ENCODE measurements around the gene PEX5.

DNA sequence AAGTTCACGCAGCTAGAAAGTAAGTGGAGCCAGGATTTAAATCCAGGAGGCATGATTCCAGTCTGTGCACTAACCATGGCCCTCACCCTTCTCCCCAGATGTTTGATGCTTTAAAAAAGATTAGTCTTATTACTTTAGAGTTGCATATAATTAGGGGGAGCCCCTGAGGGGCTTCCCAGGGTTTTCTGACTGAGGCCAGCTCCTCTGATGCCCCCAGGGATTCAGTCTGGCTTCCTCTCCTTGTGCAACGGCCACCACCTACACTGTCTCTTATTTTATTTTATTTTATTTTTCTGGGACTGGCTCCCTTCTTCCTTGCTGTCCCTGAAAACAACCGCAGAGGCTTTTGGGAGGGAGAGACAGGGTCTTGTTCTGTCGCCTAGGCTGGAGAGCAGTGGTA lies 36.7 kb upstream of the PEX5 start:
- TF ChIP-seq POLR2A (IDR thresholded peaks at IDR 0.05), result no peak
- TF ChIP-seq, protein P1, sequence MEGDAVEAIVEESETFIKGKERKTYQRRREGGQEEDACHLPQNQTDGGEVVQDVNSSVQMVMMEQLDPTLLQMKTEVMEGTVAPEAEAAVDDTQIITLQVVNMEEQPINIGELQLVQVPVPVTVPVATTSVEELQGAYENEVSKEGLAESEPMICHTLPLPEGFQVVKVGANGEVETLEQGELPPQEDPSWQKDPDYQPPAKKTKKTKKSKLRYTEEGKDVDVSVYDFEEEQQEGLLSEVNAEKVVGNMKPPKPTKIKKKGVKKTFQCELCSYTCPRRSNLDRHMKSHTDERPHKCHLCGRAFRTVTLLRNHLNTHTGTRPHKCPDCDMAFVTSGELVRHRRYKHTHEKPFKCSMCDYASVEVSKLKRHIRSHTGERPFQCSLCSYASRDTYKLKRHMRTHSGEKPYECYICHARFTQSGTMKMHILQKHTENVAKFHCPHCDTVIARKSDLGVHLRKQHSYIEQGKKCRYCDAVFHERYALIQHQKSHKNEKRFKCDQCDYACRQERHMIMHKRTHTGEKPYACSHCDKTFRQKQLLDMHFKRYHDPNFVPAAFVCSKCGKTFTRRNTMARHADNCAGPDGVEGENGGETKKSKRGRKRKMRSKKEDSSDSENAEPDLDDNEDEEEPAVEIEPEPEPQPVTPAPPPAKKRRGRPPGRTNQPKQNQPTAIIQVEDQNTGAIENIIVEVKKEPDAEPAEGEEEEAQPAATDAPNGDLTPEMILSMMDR (IDR thresholded peaks at IDR 0.05), result no peak

Data from heart left ventricle (tissue), 13 donors.